K562 (cell line): ENCODE results near the gene CHD6. TPM values are rescaled to one million over a fixed set of nuclear protein-coding genes. Genes with fewer than 3 reads are reported as not detected.

Experiments
- ATAC-seq: fragments of 200-7000 bp; cut with Tn5 transposase; 3 replicates; pipeline ENCODE4 v1.9.1; 2020; ENCODE audit warnings: moderate library complexity
- BruUV-seq: library from RNA; stranded (reverse); fragments of 400-500 nt; replicated peaks from 2 replicates; lab custom pipeline; 2021; lab: Mats Ljungman, UMichigan
- CTCF ChIA-PET: fragments of 300-600 bp; formaldehyde crosslinking; extraction: SDS; loops from one replicate; lab custom pipeline; 2021; ENCODE audit warnings: low intra/inter-chr PET ratio; lab: Yijun Ruan, JAX
- POLR2A ChIA-PET: fragments of 300-600, 350-650 bp; sonication (Branson Sonifier 250); formaldehyde crosslinking; extraction: SDS; loops from one replicate; lab custom pipeline; 2021; ENCODE audit warnings: antibody characterized with exemption, inconsistent platforms; lab: Yijun Ruan, JAX
- DNase-seq, 4 experiments: peaks; one replicate each; pipeline versions ENCODE4 v3.0.0 to v3.0.0-alpha.2; 2011 to 2018; ENCODE audit warnings: low spot score in 3 of 4, mixed read lengths in 3 of 4; ENCODE audit errors: extremely low read depth in 1 of 4
- FAIRE-seq: peaks from 2 replicates; lab custom pipeline; 2011; peaks lifted over from hg19 to GRCh38; lab: Jason Lieb, UNC
- H2AFZ ChIP-seq: 2 replicates; pipeline ENCODE4 v1.6.0; 2011; ENCODE audit warnings: low read depth, low read length, control low read depth, inconsistent platforms
- H3K27ac ChIP-seq: fragments of 200-600 bp; 3 replicates; pipeline ENCODE4 v1.8.0; 2011; ENCODE audit warnings: low read depth, mild to moderate bottlenecking, control low read depth, inconsistent platforms, low read length, moderate library complexity, mixed read lengths; ENCODE audit errors: extremely low read depth
- H3K27me3 ChIP-seq, 2 experiments: fragments of 300-600 bp in 1 of 2; 2 replicates in 1 of 2; 3 replicates in 1 of 2; pipeline versions ENCODE4 v1.6.0 to v1.8.0; 2011; ENCODE audit warnings: inconsistent platforms in 2 of 2, low read length in 2 of 2, mild to moderate bottlenecking in 1 of 2, mixed read lengths in 1 of 2, moderate library complexity in 1 of 2; ENCODE audit not compliant: control insufficient read depth in 2 of 2, insufficient read depth in 2 of 2
- H3K36me3 ChIP-seq: fragments of 300-600 bp; 3 replicates; pipeline ENCODE4 v1.8.0; 2011; ENCODE audit warnings: mild to moderate bottlenecking, low read length, inconsistent platforms; ENCODE audit not compliant: control insufficient read depth, insufficient read depth
- H3K4me1 ChIP-seq, 2 experiments: fragments of 200-600 bp in 1 of 2; replicated peaks in 1 of 2; 2 replicates in 1 of 2; 3 replicates in 1 of 2; pipeline versions ENCODE4 v1.5.1 to v1.8.0; 2011; ENCODE audit warnings: inconsistent platforms in 2 of 2, low read length in 2 of 2, mild to moderate bottlenecking in 1 of 2, mixed read lengths in 1 of 2, moderate library complexity in 1 of 2; ENCODE audit not compliant: control insufficient read depth in 2 of 2, insufficient read depth in 2 of 2
- H3K4me2 ChIP-seq: 2 replicates; pipeline ENCODE4 v1.6.1; 2011; ENCODE audit warnings: low read length, control low read depth, inconsistent platforms, mixed read lengths; ENCODE audit not compliant: insufficient read depth
- H3K4me3 ChIP-seq: fragments of 200-600 bp; sonication (generic), shearing (Covaris generic); 2 replicates; pipeline ENCODE4 v1.5.1; 2016; ENCODE audit warnings: control low read depth, inconsistent platforms
- H3K79me2 ChIP-seq: fragments of 200-600 bp; 3 replicates; pipeline ENCODE4 v1.8.0; 2011; ENCODE audit warnings: low read length, inconsistent platforms; ENCODE audit not compliant: control insufficient read depth, insufficient read depth
- H3K9ac ChIP-seq, 2 experiments: 2 replicates each; pipeline versions ENCODE4 v1.6.0 to v1.6.1; 2011; ENCODE audit warnings: low read depth in 2 of 2, low read length in 2 of 2, control low read depth in 1 of 2, inconsistent platforms in 1 of 2, mild to moderate bottlenecking in 1 of 2, mixed read lengths in 1 of 2; ENCODE audit not compliant: insufficient read depth in 1 of 2
- H3K9me1 ChIP-seq: one replicate; pipeline ENCODE4 v1.6.0; 2011; ENCODE audit warnings: inconsistent platforms, mild to moderate bottlenecking, low read length, moderate library complexity; ENCODE audit not compliant: control insufficient read depth, insufficient read depth
- H3K9me3 ChIP-seq: replicated peaks from 2 replicates; pipeline ENCODE4 v1.5.1; 2011; ENCODE audit warnings: low read depth, low read length, inconsistent platforms; ENCODE audit not compliant: control insufficient read depth, insufficient read depth
- H4K20me1 ChIP-seq: replicated peaks from 2 replicates; pipeline ENCODE4 v1.6.1; 2011; ENCODE audit warnings: low read length, inconsistent platforms, mixed read lengths; ENCODE audit not compliant: control insufficient read depth, insufficient read depth
- BRF2 ChIP-seq: IDR thresholded peaks from 3 replicates; pipeline ENCODE4 v1.6.1; 2011; ENCODE audit warnings: borderline replicate concordance, mild to moderate bottlenecking; ENCODE audit not compliant: insufficient read length, insufficient read depth
- KDM2B ChIP-seq: fragments of 250-450 bp; sonication (Bioruptor Pico); IDR thresholded peaks from 2 replicates; pipeline ENCODE4 v1.8.0; 2021; ENCODE audit warnings: mild to moderate bottlenecking, moderate library complexity
- MCM7 ChIP-seq, 2 experiments: fragments of 450-650 bp; IDR thresholded peaks; 2 replicates each; pipeline ENCODE4 v1.6.1; 2016 to 2018
- MYNN ChIP-seq, 2 experiments: sonication (generic); formaldehyde crosslinking in 1 of 2; IDR thresholded peaks; 2 replicates each; pipeline versions ENCODE4 v1.5.0 to v1.6.1; 2016 to 2020; ENCODE audit warnings: antibody characterized with exemption in 1 of 2, missing genetic modification reagents in 1 of 2
- NFE2 ChIP-seq: IDR thresholded peaks from 2 replicates; pipeline ENCODE4 v1.6.1; 2014; ENCODE audit warnings: antibody characterized with exemption, low read depth
- SIRT6 ChIP-seq: IDR thresholded peaks from one replicate; pipeline ENCODE4 v1.6.1; 2012; ENCODE audit warnings: low read depth, mild to moderate bottlenecking, control low read depth, inconsistent platforms, low read length, moderate library complexity
- ZC3H8 ChIP-seq: fragments of 450-650 bp; IDR thresholded peaks from 2 replicates; pipeline ENCODE4 v1.6.1; 2017
- WGBS: fragments of 100-300 bp; shearing (Covaris generic); methylation state at CpG from one replicate; pipeline ENCODE4 v1.1.6; 2016; ENCODE audit warnings: low coverage, mixed read lengths; ENCODE audit not compliant: insufficient coverage; ENCODE audit errors: missing lambda C conversion rate; 5-methylcytosine and 5-hydroxymethylcytosine counted together
- in situ Hi-C: fragments of 300-500 bp; cut with MboI; formaldehyde crosslinking; loops from 4 replicates; pipeline ENCODE4 v1.15.0; 2018; ENCODE audit warnings: inconsistent platforms, mixed read lengths
- intact Hi-C: fragments of 100-400 bp; cut with micrococcal nuclease; formaldehyde crosslinking; loops from 2 replicates; pipeline ENCODE4 v1.14.2; 2022
- polyA plus RNA-seq, 8 experiments: library from polyadenylated mRNA; depleted of rRNA in 4 of 8; stranded (reverse) in 5 of 8; unstranded in 3 of 8; fragments of >200 nt; fragmentation: Nextera tagmentation in 2 of 8; fragmentation: Illumina TruSeq in 1 of 8; extraction: Ambion mirVana in 2 of 8; extraction: Trizol in 1 of 8; gene quantifications; 2 replicates each; pipeline versions ENCODE4 v1.2.1 to v1.2.3, GENCODE V29; 2011 to 2014; ENCODE audit warnings: inconsistent platforms in 1 of 8, missing spikeins in 1 of 8
- total RNA-seq, 7 experiments: library from RNA; depleted of rRNA in 6 of 7; stranded (reverse); fragments of >200 nt in 6 of 7; fragmentation: Illumina TruSeq in 2 of 7; extraction: Trizol in 2 of 7; gene quantifications; 2 replicates each; pipeline versions ENCODE4 v1.2.1 to v1.2.3, GENCODE V29; 2011 to 2021; ENCODE audit warnings: low replicate concordance in 1 of 7
- TF ChIP-seq, protein P1 (sequence below): fragments of 450-650 bp; IDR thresholded peaks from 2 replicates; pipeline ENCODE4 v1.6.1; 2014; ENCODE audit warnings: low read depth, mild to moderate bottlenecking, moderate library complexity, borderline replicate concordance
- TF ChIP-seq, protein P2 (sequence below): fragments of 450-650 bp; IDR thresholded peaks from 2 replicates; pipeline ENCODE4 v1.6.1; 2016; ENCODE audit warnings: missing biosample characterization, missing genetic modification characterization
- TF ChIP-seq, protein P3 (sequence below): sonication (generic); formaldehyde crosslinking; IDR thresholded peaks from 2 replicates; pipeline ENCODE4 v1.8.1; 2023; ENCODE audit warnings: mild to moderate bottlenecking, missing genetic modification reagents
- TF ChIP-seq, protein P4 (sequence below): fragments of 250-450 bp; sonication (Bioruptor Pico); IDR thresholded peaks from 2 replicates; pipeline ENCODE4 v1.8.0; 2021; ENCODE audit warnings: moderate library complexity, mild to moderate bottlenecking, inconsistent platforms

CHD6 gene
- total and polyA plus RNA-seq, 9 of the 15 experiments (the other 6 are each of a cell fraction or from before 2014, with no cell fraction given): 3.9 to 24.2 (median 12.8) TPM

- Histone ChIP-seq H3K9me1 (no peaks in the 10 kb centered on the region), H2AFZ (peak overlapping the region; percentile 42; the same call in 1 of the 2 replicates), H4K20me1 (no peaks in the 10 kb centered on the region), H3K36me3 (no peaks in the 10 kb centered on the region), H3K4me1 (no peaks in the 10 kb centered on the region; a peak in 2 of 5 replicates), H3K9ac (peak overlapping the region in 1 of 2 experiments; percentile 73; a peak in 2 of 4 replicates), H3K27me3 (peaks cover 0 to 6% of the 10 kb centered on the region in 2 experiments; a peak in 1 of 5 replicates), H3K4me2 (peak overlapping the region; percentile 18; the same call in 1 of the 2 replicates), H3K27ac (no peak overlapping the region), H3K9me3 (no peaks in the 10 kb centered on the region), H3K79me2 (no peaks in the 10 kb centered on the region), H3K4me3 (no peak overlapping the region)
- in situ Hi-C loops (no loop called here), intact Hi-C loops (no loop called here)
- ATAC-seq: peak; percentile 76
- WGBS: 21% methylated on average over 16 of the region's 18 CpGs
- ChIA-PET CTCF (no interaction called here), POLR2A (interaction anchor here (0.9 to 1.0 kb wide), 2 partner anchors 16 to 45 kb away, joined by 3 read pairs; no protein-coding TSS in a partner anchor)
- DNase-seq: peak in 2 of 4 experiments; percentile 12 to 25
- BruUV-seq: no TSS peak
- peak; percentile 69 for FAIRE-seq
- no peak for TF ChIP-seq MCM7 (IDR thresholded peaks at IDR 0.05)
- TF ChIP-seq, protein P1, sequence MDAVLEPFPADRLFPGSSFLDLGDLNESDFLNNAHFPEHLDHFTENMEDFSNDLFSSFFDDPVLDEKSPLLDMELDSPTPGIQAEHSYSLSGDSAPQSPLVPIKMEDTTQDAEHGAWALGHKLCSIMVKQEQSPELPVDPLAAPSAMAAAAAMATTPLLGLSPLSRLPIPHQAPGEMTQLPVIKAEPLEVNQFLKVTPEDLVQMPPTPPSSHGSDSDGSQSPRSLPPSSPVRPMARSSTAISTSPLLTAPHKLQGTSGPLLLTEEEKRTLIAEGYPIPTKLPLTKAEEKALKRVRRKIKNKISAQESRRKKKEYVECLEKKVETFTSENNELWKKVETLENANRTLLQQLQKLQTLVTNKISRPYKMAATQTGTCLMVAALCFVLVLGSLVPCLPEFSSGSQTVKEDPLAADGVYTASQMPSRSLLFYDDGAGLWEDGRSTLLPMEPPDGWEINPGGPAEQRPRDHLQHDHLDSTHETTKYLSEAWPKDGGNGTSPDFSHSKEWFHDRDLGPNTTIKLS: peak; percentile 71
- TF ChIP-seq, protein P2, sequence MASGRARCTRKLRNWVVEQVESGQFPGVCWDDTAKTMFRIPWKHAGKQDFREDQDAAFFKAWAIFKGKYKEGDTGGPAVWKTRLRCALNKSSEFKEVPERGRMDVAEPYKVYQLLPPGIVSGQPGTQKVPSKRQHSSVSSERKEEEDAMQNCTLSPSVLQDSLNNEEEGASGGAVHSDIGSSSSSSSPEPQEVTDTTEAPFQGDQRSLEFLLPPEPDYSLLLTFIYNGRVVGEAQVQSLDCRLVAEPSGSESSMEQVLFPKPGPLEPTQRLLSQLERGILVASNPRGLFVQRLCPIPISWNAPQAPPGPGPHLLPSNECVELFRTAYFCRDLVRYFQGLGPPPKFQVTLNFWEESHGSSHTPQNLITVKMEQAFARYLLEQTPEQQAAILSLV (tag): no peak
- no peak for TF ChIP-seq KDM2B (CRISPR knock-in tag)
- TF ChIP-seq ZC3H8: no peak
- TF ChIP-seq, protein P3, sequence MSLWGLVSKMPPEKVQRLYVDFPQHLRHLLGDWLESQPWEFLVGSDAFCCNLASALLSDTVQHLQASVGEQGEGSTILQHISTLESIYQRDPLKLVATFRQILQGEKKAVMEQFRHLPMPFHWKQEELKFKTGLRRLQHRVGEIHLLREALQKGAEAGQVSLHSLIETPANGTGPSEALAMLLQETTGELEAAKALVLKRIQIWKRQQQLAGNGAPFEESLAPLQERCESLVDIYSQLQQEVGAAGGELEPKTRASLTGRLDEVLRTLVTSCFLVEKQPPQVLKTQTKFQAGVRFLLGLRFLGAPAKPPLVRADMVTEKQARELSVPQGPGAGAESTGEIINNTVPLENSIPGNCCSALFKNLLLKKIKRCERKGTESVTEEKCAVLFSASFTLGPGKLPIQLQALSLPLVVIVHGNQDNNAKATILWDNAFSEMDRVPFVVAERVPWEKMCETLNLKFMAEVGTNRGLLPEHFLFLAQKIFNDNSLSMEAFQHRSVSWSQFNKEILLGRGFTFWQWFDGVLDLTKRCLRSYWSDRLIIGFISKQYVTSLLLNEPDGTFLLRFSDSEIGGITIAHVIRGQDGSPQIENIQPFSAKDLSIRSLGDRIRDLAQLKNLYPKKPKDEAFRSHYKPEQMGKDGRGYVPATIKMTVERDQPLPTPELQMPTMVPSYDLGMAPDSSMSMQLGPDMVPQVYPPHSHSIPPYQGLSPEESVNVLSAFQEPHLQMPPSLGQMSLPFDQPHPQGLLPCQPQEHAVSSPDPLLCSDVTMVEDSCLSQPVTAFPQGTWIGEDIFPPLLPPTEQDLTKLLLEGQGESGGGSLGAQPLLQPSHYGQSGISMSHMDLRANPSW (CRISPR knock-in tag): no peak
- TF ChIP-seq BRF2: no peak
- no peak for TF ChIP-seq MYNN (IDR thresholded peaks at IDR 0.05)
- no peak for TF ChIP-seq MYNN (CRISPR knock-in tag; IDR thresholded peaks at IDR 0.05)
- peak; percentile 18; the same call in 1 of the 2 replicates for TF ChIP-seq NFE2
- TF ChIP-seq, protein P4, sequence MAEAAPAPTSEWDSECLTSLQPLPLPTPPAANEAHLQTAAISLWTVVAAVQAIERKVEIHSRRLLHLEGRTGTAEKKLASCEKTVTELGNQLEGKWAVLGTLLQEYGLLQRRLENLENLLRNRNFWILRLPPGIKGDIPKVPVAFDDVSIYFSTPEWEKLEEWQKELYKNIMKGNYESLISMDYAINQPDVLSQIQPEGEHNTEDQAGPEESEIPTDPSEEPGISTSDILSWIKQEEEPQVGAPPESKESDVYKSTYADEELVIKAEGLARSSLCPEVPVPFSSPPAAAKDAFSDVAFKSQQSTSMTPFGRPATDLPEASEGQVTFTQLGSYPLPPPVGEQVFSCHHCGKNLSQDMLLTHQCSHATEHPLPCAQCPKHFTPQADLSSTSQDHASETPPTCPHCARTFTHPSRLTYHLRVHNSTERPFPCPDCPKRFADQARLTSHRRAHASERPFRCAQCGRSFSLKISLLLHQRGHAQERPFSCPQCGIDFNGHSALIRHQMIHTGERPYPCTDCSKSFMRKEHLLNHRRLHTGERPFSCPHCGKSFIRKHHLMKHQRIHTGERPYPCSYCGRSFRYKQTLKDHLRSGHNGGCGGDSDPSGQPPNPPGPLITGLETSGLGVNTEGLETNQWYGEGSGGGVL (CRISPR knock-in tag): no peak
- TF ChIP-seq SIRT6: no peak
These were observed 222.2 kb downstream of the CHD6 start for GRCh38 chr20:41395667-41396664.
